Natural killer cell treated with Interleukin-12 subunit alpha and Interleukin-12 subunit beta and Interleukin-15 and Interleukin-18, amount 100 ng/mL, for 72 hours (primary cell): ENCODE results near the gene TARS1. TPM values are rescaled to one million over a fixed set of nuclear protein-coding genes. Genes with fewer than 3 reads are reported as not detected.

Experiments
- ATAC-seq, 2 donors: fragments of 150-1000 bp; cut with Tn5 transposase in 1 of 2; sonication (Bioruptor Pico), chemical (Tn5 transposase) in 1 of 2; 2 replicates each; pipeline ENCODE4 v1.10.0; 2021
- DNase-seq: peaks from one replicate; pipeline ENCODE4 v3.0.0; 2022; ENCODE audit warnings: low spot score
- H3K27ac Mint-ChIP-seq, 2 donors: 1 replicate in 1 of 2; 2 replicates in 1 of 2; pipeline ENCODE4 v1.8.0; 2022; ENCODE audit warnings: mixed read lengths in 2 of 2, mild to moderate bottlenecking in 1 of 2, moderate library complexity in 1 of 2
- H3K27me3 Mint-ChIP-seq, 2 donors: 1 replicate in 1 of 2; 2 replicates in 1 of 2; pipeline ENCODE4 v1.8.0; 2022; ENCODE audit warnings: mixed read lengths in 2 of 2
- H3K36me3 Mint-ChIP-seq: one replicate; pipeline ENCODE4 v1.8.0; 2022; ENCODE audit warnings: mixed read lengths
- H3K4me1 Mint-ChIP-seq, 2 donors: 1 replicate in 1 of 2; 2 replicates in 1 of 2; pipeline ENCODE4 v1.8.0; 2022; ENCODE audit warnings: low read depth in 2 of 2, mixed read lengths in 2 of 2, mild to moderate bottlenecking in 1 of 2
- H3K4me3 Mint-ChIP-seq: one replicate; pipeline ENCODE4 v1.8.0; 2022; ENCODE audit warnings: mixed read lengths
- H3K9me3 Mint-ChIP-seq: 2 replicates; pipeline ENCODE4 v1.8.0; 2022; ENCODE audit warnings: mixed read lengths
- total RNA-seq, 2 donors: library from RNA; stranded (reverse); gene quantifications; one replicate each; pipeline ENCODE4 v1.2.3, GENCODE V29; 2022

The TARS1 gene
- total RNA-seq = 100 to 1,000 TPM; 204 to 211 TPM

- Mint-ChIP-seq H3K27me3 (no peaks in the 10 kb centered on the region), H3K4me3 (no peak within 1 kb of the TSS), H3K4me1 (peaks cover 29 to 31% of the 10 kb centered on the region in 2 donors), H3K27ac (no peak within 1 kb of the TSS), H3K9me3 (no peaks in the 10 kb centered on the region), H3K36me3 (peaks cover 11% of the 10 kb centered on the region)
- DNase-seq = peak; percentile 98
- peak; percentile 98 to 99 for ATAC-seq
Measured at GRCh38 chr5:33440482-33441240, at the start of gene TARS1. TARS1 (plus strand) TSS chr5:33440965; CDS start chr5:33441087, 122 bp downstream.

GRCh38 chr5:33398501-33398900 lies 42.3 kb upstream of the TARS1 start:
- Mint-ChIP-seq H3K4me3 (no peak overlapping the region), H3K9me3 (no peaks in the 10 kb centered on the region), H3K4me1 (no peaks in the 10 kb centered on the region), H3K36me3 (no peaks in the 10 kb centered on the region), H3K27ac (no peak overlapping the region), H3K27me3 (peaks cover 0 to 14% of the 10 kb centered on the region in 2 donors)
- DNase-seq = no peak
- no peak for ATAC-seq

- H3K9me3 Mint-ChIP-seq = no peaks in the 10 kb centered on the region
- H3K4me3 Mint-ChIP-seq = no peak overlapping the region
- no peak overlapping the region for H3K27ac Mint-ChIP-seq
- H3K27me3 Mint-ChIP-seq = peaks cover 3 to 22% of the 10 kb centered on the region in 2 donors
- ATAC-seq (no peak), DNase-seq (no peak)
- H3K36me3 Mint-ChIP-seq = no peaks in the 10 kb centered on the region
- no peaks in the 10 kb centered on the region for H3K4me1 Mint-ChIP-seq
Measured at GRCh38 chr5:33400675-33401074, 40.1 kb upstream of the TARS1 start.

DNA sequence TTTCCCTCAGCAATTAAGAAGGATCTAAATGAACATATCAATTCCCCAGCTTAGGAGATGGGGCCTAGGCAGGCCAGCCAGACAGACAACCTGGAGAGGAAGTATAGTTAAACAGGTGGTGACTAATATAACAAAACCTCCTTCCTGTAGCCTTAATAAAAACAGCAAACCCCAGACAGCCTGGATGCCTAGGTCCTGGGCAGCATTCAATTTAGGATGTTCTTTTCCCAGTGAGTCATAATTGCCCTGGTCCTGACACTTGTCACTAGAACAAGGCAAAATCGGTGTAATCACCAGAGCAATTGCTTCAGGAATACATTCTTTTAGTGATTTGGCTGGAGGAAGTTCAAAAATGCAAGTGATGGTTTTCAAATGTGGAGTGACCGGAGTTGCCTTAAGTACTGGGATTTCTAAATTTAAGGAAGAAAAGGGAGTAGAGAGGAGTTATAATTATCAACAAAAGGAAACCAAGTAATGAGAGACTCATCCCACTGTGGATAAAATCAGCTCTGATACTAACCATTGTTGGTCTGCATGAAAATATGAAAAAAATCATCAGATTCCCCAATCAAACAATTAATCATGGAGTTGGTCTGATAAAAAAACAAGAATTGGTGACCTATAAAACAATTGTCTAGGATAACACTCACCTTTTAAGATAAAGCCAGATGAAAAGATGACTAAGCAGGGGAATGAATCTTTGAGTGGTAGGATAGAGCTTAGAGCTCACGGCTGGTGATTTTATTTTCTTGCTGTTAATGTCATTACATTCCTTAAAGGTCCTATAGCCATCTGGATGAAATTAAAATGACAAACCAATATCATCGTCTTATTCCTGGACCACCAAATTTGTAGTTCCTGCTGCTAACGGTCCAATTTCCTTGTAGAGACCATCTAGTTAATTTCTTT lies 39.0 kb upstream of the TARS1 start:
- Mint-ChIP-seq H3K36me3 (no peaks in the 10 kb centered on the region), H3K27ac (no peak overlapping the region), H3K4me3 (no peak overlapping the region), H3K9me3 (no peaks in the 10 kb centered on the region), H3K27me3 (peaks cover 3 to 24% of the 10 kb centered on the region in 2 donors), H3K4me1 (no peaks in the 10 kb centered on the region)
- DNase-seq (no peak), ATAC-seq (no peak)

- no peaks in the 10 kb centered on the region for H3K9me3 Mint-ChIP-seq
- ATAC-seq = no peak
Measured at GRCh38 chr5:33403187-33403586, 37.6 kb upstream of the TARS1 start.

DNA sequence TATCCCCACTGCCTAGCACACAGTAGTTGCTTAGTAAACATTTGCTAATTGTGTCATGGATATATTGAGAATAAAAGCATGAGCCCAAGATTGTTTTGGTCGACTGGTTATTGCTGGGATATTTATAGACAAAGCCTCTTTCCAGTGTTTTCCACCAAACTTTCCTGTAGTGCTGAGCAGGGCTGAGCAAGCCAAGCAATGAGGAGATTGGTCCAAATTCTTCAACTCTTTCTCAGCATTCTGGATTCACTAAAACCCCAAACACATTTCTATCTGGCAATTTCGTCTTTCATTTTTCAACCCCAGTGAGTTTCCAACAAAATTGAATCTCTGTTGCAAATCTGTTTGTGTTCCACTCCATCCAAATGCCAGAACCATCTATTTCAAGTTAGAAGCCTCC lies 31.9 kb upstream of the TARS1 start:
- Mint-ChIP-seq H3K9me3 (no peaks in the 10 kb centered on the region), H3K27ac (no peak overlapping the region), H3K27me3 (peaks cover 11 to 35% of the 10 kb centered on the region in 2 donors), H3K36me3 (no peaks in the 10 kb centered on the region), H3K4me1 (no peaks in the 10 kb centered on the region), H3K4me3 (no peak overlapping the region)
- no peak for DNase-seq
- no peak for ATAC-seq

More at GRCh38 chr5:33403187-33403586, 37.6 kb upstream of the TARS1 start:
- no peaks in the 10 kb centered on the region for H3K36me3 Mint-ChIP-seq
- no peak overlapping the region for H3K4me3 Mint-ChIP-seq
- DNase-seq = no peak
- no peaks in the 10 kb centered on the region for H3K4me1 Mint-ChIP-seq
- H3K27ac Mint-ChIP-seq = no peak overlapping the region
- peaks cover 3 to 29% of the 10 kb centered on the region in 2 donors for H3K27me3 Mint-ChIP-seq

- ATAC-seq = no peak
Measured at GRCh38 chr5:33409435-33410170, 31.2 kb upstream of the TARS1 start.

GRCh38 chr5:33410221-33410620 lies 30.5 kb upstream of the TARS1 start:
- H3K27me3 Mint-ChIP-seq = peaks cover 12 to 23% of the 10 kb centered on the region in 2 donors
- DNase-seq (no peak), ATAC-seq (no peak)
- H3K4me3 Mint-ChIP-seq = no peak overlapping the region
- no peaks in the 10 kb centered on the region for H3K4me1 Mint-ChIP-seq
- H3K9me3 Mint-ChIP-seq = no peaks in the 10 kb centered on the region
- no peak overlapping the region for H3K27ac Mint-ChIP-seq
- no peaks in the 10 kb centered on the region for H3K36me3 Mint-ChIP-seq

More at GRCh38 chr5:33409435-33410170, 31.2 kb upstream of the TARS1 start:
- Mint-ChIP-seq H3K9me3 (no peaks in the 10 kb centered on the region), H3K36me3 (no peaks in the 10 kb centered on the region), H3K27me3 (peaks cover 10 to 29% of the 10 kb centered on the region in 2 donors), H3K27ac (no peak overlapping the region), H3K4me1 (no peaks in the 10 kb centered on the region), H3K4me3 (no peak overlapping the region)
- DNase-seq = no peak

GRCh38 chr5:33411498-33411897 lies 29.3 kb upstream of the TARS1 start:
- Mint-ChIP-seq H3K27me3 (peaks cover 12 to 23% of the 10 kb centered on the region in 2 donors), H3K9me3 (no peaks in the 10 kb centered on the region), H3K4me3 (no peak overlapping the region), H3K36me3 (no peaks in the 10 kb centered on the region), H3K4me1 (no peaks in the 10 kb centered on the region), H3K27ac (no peak overlapping the region)
- ATAC-seq = no peak
- DNase-seq = no peak

- ATAC-seq = no peak
- no peaks in the 10 kb centered on the region for H3K36me3 Mint-ChIP-seq
- H3K27me3 Mint-ChIP-seq = peaks cover 14 to 18% of the 10 kb centered on the region in 2 donors
- H3K27ac Mint-ChIP-seq = no peak overlapping the region
- no peak for DNase-seq
- H3K4me3 Mint-ChIP-seq = no peak overlapping the region
- no peaks in the 10 kb centered on the region for H3K4me1 Mint-ChIP-seq
- H3K9me3 Mint-ChIP-seq = no peaks in the 10 kb centered on the region
Measured at GRCh38 chr5:33415811-33416354, 24.9 kb upstream of the TARS1 start.

GRCh38 chr5:33417632-33418031 lies 23.1 kb upstream of the TARS1 start:
- DNase-seq (no peak), ATAC-seq (no peak)
- H3K4me3 Mint-ChIP-seq = no peak overlapping the region
- no peak overlapping the region for H3K27ac Mint-ChIP-seq
- H3K36me3 Mint-ChIP-seq = no peaks in the 10 kb centered on the region
- H3K9me3 Mint-ChIP-seq = no peaks in the 10 kb centered on the region
- H3K4me1 Mint-ChIP-seq = no peaks in the 10 kb centered on the region
- H3K27me3 Mint-ChIP-seq = peaks cover 13 to 25% of the 10 kb centered on the region in 2 donors

- no peaks in the 10 kb centered on the region for H3K9me3 Mint-ChIP-seq
- no peaks in the 10 kb centered on the region for H3K4me1 Mint-ChIP-seq
- H3K27me3 Mint-ChIP-seq = peaks cover 6 to 17% of the 10 kb centered on the region in 2 donors
- H3K36me3 Mint-ChIP-seq = no peaks in the 10 kb centered on the region
- ATAC-seq (no peak), DNase-seq (no peak)
- H3K27ac Mint-ChIP-seq = no peak overlapping the region
- no peak overlapping the region for H3K4me3 Mint-ChIP-seq
Measured at GRCh38 chr5:33420946-33421345, 19.8 kb upstream of the TARS1 start.

- no peak overlapping the region for H3K4me3 Mint-ChIP-seq
- ATAC-seq (no peak), DNase-seq (no peak)
- H3K27me3 Mint-ChIP-seq = peaks cover 6 to 30% of the 10 kb centered on the region in 2 donors
- no peak overlapping the region for H3K27ac Mint-ChIP-seq
- no peaks in the 10 kb centered on the region for H3K36me3 Mint-ChIP-seq
- H3K4me1 Mint-ChIP-seq = no peaks in the 10 kb centered on the region
- no peaks in the 10 kb centered on the region for H3K9me3 Mint-ChIP-seq
Measured at GRCh38 chr5:33422191-33422590, 18.6 kb upstream of the TARS1 start.
